ENCODE data around the gene MOB2. TPM values are rescaled to one million over a fixed set of nuclear protein-coding genes. Genes with fewer than 3 reads are reported as not detected.
A peak's percentile ranks its signal among the peaks of the same experiment; 100 is the strongest.

MOB2 gene
- total and polyA plus RNA-seq, 9 of the 15 experiments (the other 6 are each of a cell fraction or from before 2014, with no cell fraction given) = 0.17 to 36.8 (median 19.2) TPM

GRCh38 chr11:1442163-1442562 lies 44.4 kb downstream of the MOB2 start (continued):
- 0 out of 2 replicates have a peak, but pooled peaks have one; percentile 12 for TF ChIP-seq NFIC (IDR thresholded peaks at IDR 0.05)

- ChIA-PET CTCF (ENCODE audit: low intra/inter-chr PET ratio) (interaction anchor here (0.6 kb wide), 1 partner anchor 38 kb away, joined by 4 read pairs; no protein-coding TSS in a partner anchor), POLR2A (no interaction called here)
- H3K4me1 ChIP-seq (replicated peaks in 1 of 2; ENCODE audit: control insufficient read depth in 2 of 2, insufficient read depth in 2 of 2, low read length in 2 of 2) = peaks cover 0 to 63% of the 10 kb centered on the region in 2 experiments; a peak in 3 of 5 replicates
- in situ Hi-C loops (cut with MboI) (no loop called here), intact Hi-C loops (cut with micrococcal nuclease) (no loop called here)
- ATAC-seq (no peak), FAIRE-seq (no peak), DNase-seq (ENCODE audit: extremely low read depth in 1 of 4, low spot score in 3 of 4) (no peak)
- no peak overlapping the region for H3K27ac ChIP-seq (ENCODE audit: extremely low read depth, low read depth, low read length)
- H3K4me3 ChIP-seq = no peak overlapping the region
- H3K79me2 ChIP-seq (ENCODE audit: control insufficient read depth, insufficient read depth, low read length) = no peaks in the 10 kb centered on the region
- peaks cover 0 to 19% of the 10 kb centered on the region in 2 experiments; a peak in 2 of 5 replicates for H3K27me3 ChIP-seq (ENCODE audit: control insufficient read depth in 2 of 2, insufficient read depth in 2 of 2, low read length in 2 of 2)
- H4K20me1 ChIP-seq (replicated peaks; ENCODE audit: control insufficient read depth, insufficient read depth, low read length) = peaks cover 9% of the 10 kb centered on the region; the same call in 1 of the 2 replicates
- TF ChIP-seq LCOR (CRISPR knock-in tag; IDR thresholded peaks at IDR 0.05) (no peak), USF2 (CRISPR knock-in tag; IDR thresholded peaks at IDR 0.05) (no peak), SRSF7 (optimal IDR thresholded peaks at IDR 0.05; ENCODE audit: low read depth, low read length) (no peak), NR2C1 (IDR thresholded peaks at IDR 0.05) (no peak), NR2C1 (tag; IDR thresholded peaks at IDR 0.05) (no peak), ARHGAP35 (IDR thresholded peaks at IDR 0.05; ENCODE audit: partially characterized antibody) (no peak), MYC (IDR thresholded peaks at IDR 0.05; ENCODE audit: low read depth, low read length) (no peak), MYC (CRISPR knock-in tag; IDR thresholded peaks at IDR 0.05; ENCODE audit: borderline replicate concordance, low read depth) (no peak)
- no peaks in the 10 kb centered on the region for H3K9me3 ChIP-seq (replicated peaks; ENCODE audit: control insufficient read depth, insufficient read depth, low read depth, low read length)
- no TSS peak for BruUV-seq (replicated peaks)
- H3K9ac ChIP-seq (ENCODE audit: insufficient read depth in 1 of 2, low read depth in 2 of 2, low read length in 2 of 2) = no peak overlapping the region
- 14% methylated on average over 5 of the region's 12 CpGs for WGBS (ENCODE audit: insufficient coverage, low coverage, missing lambda C conversion rate)
- H3K4me2 ChIP-seq (ENCODE audit: insufficient read depth, low read length) = no peak overlapping the region
- H2AFZ ChIP-seq (ENCODE audit: low read depth, low read length) = no peak overlapping the region
- H3K36me3 ChIP-seq (ENCODE audit: control insufficient read depth, insufficient read depth, low read length) = no peaks in the 10 kb centered on the region
- H3K9me1 ChIP-seq (ENCODE audit: control insufficient read depth, insufficient read depth, low read length) = no peaks in the 10 kb centered on the region
These were observed 46.1 kb downstream of the MOB2 start for GRCh38 chr11:1440496-1440895.
